ENCODE results near the gene RBM20. TPM values are rescaled to one million over a fixed set of nuclear protein-coding genes. Genes with fewer than 3 reads are reported as not detected.

The RBM20 gene
- total RNA-seq, 4 donors from 2014 or later = 7.4 to 18.4 (median 10.2) TPM

GRCh38 chr10:110687400-110687799 is 43.3 kb downstream of the RBM20 start:
- Histone ChIP-seq H3K27me3 (no peaks in the 10 kb centered on the region), H3K4me1 (no peaks in the 10 kb centered on the region), H3K36me3 (no peaks in the 10 kb centered on the region), H3K9me3 (no peaks in the 10 kb centered on the region), H3K4me3 (no peak overlapping the region), H3K27ac (no peak overlapping the region)
- DNase-seq = no peak
- intact Hi-C loops (cut with DNase I; ENCODE audit: low total_unique reads) (no loop called here), in situ Hi-C loops (cut with MboI; ENCODE audit: low sequenced_read_pairs in 4 of 4) (no loop called here)
- TF ChIP-seq POLR2A (IDR thresholded peaks at IDR 0.05) = no peak
- no peak for TF ChIP-seq CTCF (IDR thresholded peaks at IDR 0.05 in 4 of 5, conservative IDR thresholded peaks at IDR 0.05 in 1 of 5)
- no peak for ATAC-seq

GRCh38 chr10:110691139-110691538 is 47.0 kb downstream of the RBM20 start:
- ATAC-seq = no peak
- no peaks in the 10 kb centered on the region for H3K36me3 ChIP-seq
- no peak overlapping the region for H3K27ac ChIP-seq
- intact Hi-C loops (cut with DNase I; ENCODE audit: low total_unique reads) = no loop called here
- H3K27me3 ChIP-seq = no peaks in the 10 kb centered on the region
- no peak overlapping the region for H3K4me3 ChIP-seq
- no peak for DNase-seq
- peaks cover 18 to 19% of the 10 kb centered on the region in 2 donors for H3K4me1 ChIP-seq
- no peaks in the 10 kb centered on the region for H3K9me3 ChIP-seq
- TF ChIP-seq POLR2A (IDR thresholded peaks at IDR 0.05) (no peak), CTCF (IDR thresholded peaks at IDR 0.05 in 4 of 5, conservative IDR thresholded peaks at IDR 0.05 in 1 of 5) (no peak)
- in situ Hi-C loops (cut with MboI; ENCODE audit: low sequenced_read_pairs in 4 of 4) = no loop called here

GRCh38 chr10:110694263-110694662 is 50.1 kb downstream of the RBM20 start:
- H3K4me3 ChIP-seq = no peak overlapping the region
- no peak for DNase-seq
- in situ Hi-C loops (cut with MboI; ENCODE audit: low sequenced_read_pairs in 4 of 4) (no loop called here), intact Hi-C loops (cut with DNase I; ENCODE audit: low total_unique reads) (no loop called here)
- H3K27ac ChIP-seq = peak overlapping the region in 2 of 4 donors; percentile 86 to 90
- no peaks in the 10 kb centered on the region for H3K27me3 ChIP-seq
- peaks cover 34 to 48% of the 10 kb centered on the region in 2 donors for H3K4me1 ChIP-seq
- no peaks in the 10 kb centered on the region for H3K36me3 ChIP-seq
- no peak for TF ChIP-seq POLR2A (IDR thresholded peaks at IDR 0.05)
- TF ChIP-seq CTCF (IDR thresholded peaks at IDR 0.05 in 4 of 5, conservative IDR thresholded peaks at IDR 0.05 in 1 of 5) = no peak
- no peak for ATAC-seq
- H3K9me3 ChIP-seq = no peaks in the 10 kb centered on the region

GRCh38 chr10:110694820-110695538 is 50.8 kb downstream of the RBM20 start:
- H3K36me3 ChIP-seq = no peaks in the 10 kb centered on the region
- TF ChIP-seq POLR2A (IDR thresholded peaks at IDR 0.05) (no peak), CTCF (IDR thresholded peaks at IDR 0.05 in 4 of 5, conservative IDR thresholded peaks at IDR 0.05 in 1 of 5) (no peak)
- DNase-seq = peak in 1 of 2 donors; percentile 34
- no peak overlapping the region for H3K4me3 ChIP-seq
- peaks cover 41 to 55% of the 10 kb centered on the region in 2 donors for H3K4me1 ChIP-seq
- peak overlapping the region; percentile 57 to 90 (median 86) for H3K27ac ChIP-seq
- in situ Hi-C loops (cut with MboI; ENCODE audit: low sequenced_read_pairs in 4 of 4) = no loop called here
- H3K9me3 ChIP-seq = no peaks in the 10 kb centered on the region
- intact Hi-C loops (cut with DNase I; ENCODE audit: low total_unique reads) = no loop called here
- H3K27me3 ChIP-seq = no peaks in the 10 kb centered on the region
- no peak for ATAC-seq

GRCh38 chr10:110695539-110695886 is 51.4 kb downstream of the RBM20 start:
- H3K4me3 ChIP-seq = no peak overlapping the region
- in situ Hi-C loops (cut with MboI; ENCODE audit: low sequenced_read_pairs in 4 of 4) (no loop called here), intact Hi-C loops (cut with DNase I; ENCODE audit: low total_unique reads) (no loop called here)
- no peaks in the 10 kb centered on the region for H3K27me3 ChIP-seq
- H3K27ac ChIP-seq = peak overlapping the region; percentile 57 to 90 (median 86)
- no peak for TF ChIP-seq CTCF (IDR thresholded peaks at IDR 0.05 in 4 of 5, conservative IDR thresholded peaks at IDR 0.05 in 1 of 5)
- no peak for TF ChIP-seq POLR2A (IDR thresholded peaks at IDR 0.05)
- no peak for DNase-seq
- no peaks in the 10 kb centered on the region for H3K9me3 ChIP-seq
- H3K4me1 ChIP-seq = peaks cover 46 to 60% of the 10 kb centered on the region in 2 donors
- peak in 1 of 2 donors; percentile 8 for ATAC-seq
- H3K36me3 ChIP-seq = no peaks in the 10 kb centered on the region
